Measurements from ENCODE around the gene ABCG8.

The ABCG8 gene

GRCh38 chr2:43842866-43843226 is 4.1 kb downstream of the ABCG8 start:
- Histone ChIP-seq H3K79me2 (no peaks in the 10 kb centered on the region), H3K27ac (no peak overlapping the region), H2AFZ (no peak overlapping the region), H3K4me3 (ENCODE audit: low read depth, low read length) (no peak overlapping the region), H3K9ac (no peak overlapping the region), H3K9me3 (ENCODE audit: control insufficient read depth, low read length) (no peaks in the 10 kb centered on the region), H3K4me1 (no peaks in the 10 kb centered on the region), H3K36me3 (ENCODE audit: control insufficient read depth, insufficient read depth, low read length) (no peaks in the 10 kb centered on the region), H3K4me2 (ENCODE audit: low read length) (no peak overlapping the region), H3K27me3 (ENCODE audit: control insufficient read depth, insufficient read depth, low read length) (no peaks in the 10 kb centered on the region)
- no peak for TF ChIP-seq CTCF (IDR thresholded peaks at IDR 0.05)

DNA sequence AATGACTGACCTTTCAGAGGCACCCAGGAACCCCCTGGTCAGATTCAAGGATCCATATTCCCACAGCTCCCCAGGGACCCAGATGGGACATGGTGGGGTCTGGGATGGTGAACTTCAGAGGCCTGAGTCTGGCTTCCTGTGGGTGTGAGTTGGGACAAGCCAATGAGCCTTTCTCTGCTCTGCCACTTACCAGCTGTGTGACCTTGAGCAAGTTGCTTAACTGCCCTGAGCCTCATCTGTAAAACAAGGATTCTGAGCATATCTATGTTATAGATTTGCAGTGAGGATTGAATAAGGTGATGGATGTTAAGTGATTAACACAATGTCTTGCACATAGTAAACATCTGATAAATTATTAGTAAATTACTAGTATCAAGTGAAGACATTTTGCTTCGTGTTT is 6.4 kb downstream of the ABCG8 start:
- Histone ChIP-seq H3K36me3 (ENCODE audit: control insufficient read depth, insufficient read depth, low read length) (no peaks in the 10 kb centered on the region), H3K27me3 (ENCODE audit: control insufficient read depth, insufficient read depth, low read length) (no peaks in the 10 kb centered on the region), H2AFZ (no peak overlapping the region), H3K27ac (no peak overlapping the region), H3K4me3 (ENCODE audit: low read depth, low read length) (no peak overlapping the region), H3K9ac (no peak overlapping the region), H3K9me3 (ENCODE audit: control insufficient read depth, low read length) (no peaks in the 10 kb centered on the region), H3K79me2 (no peaks in the 10 kb centered on the region), H3K4me1 (no peaks in the 10 kb centered on the region), H3K4me2 (ENCODE audit: low read length) (no peak overlapping the region)
- TF ChIP-seq CTCF (IDR thresholded peaks at IDR 0.05) = no peak

DNA sequence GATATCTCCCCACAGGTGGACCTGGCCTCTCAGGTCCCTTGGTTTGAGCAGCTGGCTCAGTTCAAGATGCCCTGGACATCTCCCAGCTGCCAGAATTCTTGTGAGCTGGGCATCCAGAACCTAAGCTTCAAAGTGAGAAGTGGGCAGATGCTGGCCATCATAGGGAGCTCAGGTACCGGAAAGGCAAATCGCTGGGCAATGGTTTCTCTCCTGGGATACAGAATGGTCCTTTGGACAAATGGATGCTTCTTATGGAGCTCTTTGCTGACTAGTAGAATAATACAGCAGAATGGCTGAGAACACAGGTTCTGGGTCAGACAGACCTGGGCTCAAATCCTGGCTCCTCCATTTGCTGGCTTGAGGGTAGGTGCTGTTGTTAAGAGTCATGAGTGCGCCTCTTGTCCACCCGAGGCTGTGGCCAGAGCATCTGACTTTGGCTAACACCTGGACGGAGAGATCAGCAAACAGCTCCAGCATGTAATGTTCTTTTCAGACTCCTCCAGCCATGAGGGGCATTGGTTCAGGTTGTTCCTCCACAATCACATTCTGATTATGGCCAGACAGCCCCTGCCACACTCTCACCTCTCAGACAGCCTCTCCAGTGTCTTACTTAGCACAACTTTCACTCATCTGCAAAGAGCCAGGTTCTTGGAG is 7.5 kb downstream of the ABCG8 start:
- H3K4me2 ChIP-seq (ENCODE audit: low read length) = no peak overlapping the region
- no peaks in the 10 kb centered on the region for H3K4me1 ChIP-seq
- no peaks in the 10 kb centered on the region for H3K27me3 ChIP-seq (ENCODE audit: control insufficient read depth, insufficient read depth, low read length)
- no peak for TF ChIP-seq CTCF (IDR thresholded peaks at IDR 0.05)
- H3K9me3 ChIP-seq (ENCODE audit: control insufficient read depth, low read length) = no peaks in the 10 kb centered on the region
- H3K36me3 ChIP-seq (ENCODE audit: control insufficient read depth, insufficient read depth, low read length) = no peaks in the 10 kb centered on the region
- H3K79me2 ChIP-seq = no peaks in the 10 kb centered on the region
- no peak overlapping the region for H3K4me3 ChIP-seq (ENCODE audit: low read depth, low read length)
- no peak overlapping the region for H2AFZ ChIP-seq
- no peak overlapping the region for H3K9ac ChIP-seq
- no peak overlapping the region for H3K27ac ChIP-seq

- H3K4me1 ChIP-seq = no peaks in the 10 kb centered on the region
- H3K36me3 ChIP-seq (ENCODE audit: control insufficient read depth, insufficient read depth, low read length) = no peaks in the 10 kb centered on the region
- H3K27me3 ChIP-seq (ENCODE audit: control insufficient read depth, insufficient read depth, low read length) = no peaks in the 10 kb centered on the region
- no peak overlapping the region for H3K9ac ChIP-seq
- H3K9me3 ChIP-seq (ENCODE audit: control insufficient read depth, low read length) = no peaks in the 10 kb centered on the region
- no peak overlapping the region for H3K4me3 ChIP-seq (ENCODE audit: low read depth, low read length)
- H2AFZ ChIP-seq = no peak overlapping the region
- no peak for TF ChIP-seq CTCF (IDR thresholded peaks at IDR 0.05)
- H3K79me2 ChIP-seq = no peaks in the 10 kb centered on the region
- H3K27ac ChIP-seq = no peak overlapping the region
- no peak overlapping the region for H3K4me2 ChIP-seq (ENCODE audit: low read length)
These were observed 9.4 kb downstream of the ABCG8 start for GRCh38 chr2:43848214-43848613.

All from parathyroid adenoma (tissue), 2 donors.